ENCODE measurements around the gene SCFD2.

- TF ChIP-seq POLR2AphosphoS5 (IDR thresholded peaks at IDR 0.05; ENCODE audit: low read depth, low read length) = no peak
- no peak for TF ChIP-seq SIN3A (conservative IDR thresholded peaks at IDR 0.05 in 1 of 2, IDR thresholded peaks at IDR 0.05 in 1 of 2; ENCODE audit: low read depth in 1 of 2, low read length in 2 of 2)
- TF ChIP-seq BACH1 (IDR thresholded peaks at IDR 0.05; ENCODE audit: low read length) = no peak
- TF ChIP-seq EP300 (IDR thresholded peaks at IDR 0.05; ENCODE audit: borderline replicate concordance in 1 of 2, low read depth in 2 of 2, low read length in 2 of 2) = no peak
- TF ChIP-seq POLR2A (IDR thresholded peaks at IDR 0.05; ENCODE audit: control extremely low read depth in 1 of 2, low read depth in 2 of 2, low read length in 2 of 2) = no peak
Measured at GRCh38 chr4:52964561-52965101, 401.2 kb downstream of the SCFD2 start.

Measured in H1 (cell line).